Epidermal melanocyte (primary cell): ENCODE data around the gene VCPKMT.

Experiments used
- DNase-seq: peaks from one replicate; pipeline ENCODE4 v3.0.0; 2011; ENCODE audit warnings: low spot score; ENCODE audit not compliant: insufficient read length

Gene VCPKMT

GRCh38 chr14:50116181-50116956 lies at the start of gene VCPKMT:
TSS of gene VCPKMT (minus strand) at chr14:50116572. CDS start at chr14:50116552, 20 bp downstream.
- DNase-seq: peak; percentile 77

- DNase-seq: no peak
Observed at GRCh38 chr14:50156111-50156510, 39.7 kb upstream of the VCPKMT start.

DNA sequence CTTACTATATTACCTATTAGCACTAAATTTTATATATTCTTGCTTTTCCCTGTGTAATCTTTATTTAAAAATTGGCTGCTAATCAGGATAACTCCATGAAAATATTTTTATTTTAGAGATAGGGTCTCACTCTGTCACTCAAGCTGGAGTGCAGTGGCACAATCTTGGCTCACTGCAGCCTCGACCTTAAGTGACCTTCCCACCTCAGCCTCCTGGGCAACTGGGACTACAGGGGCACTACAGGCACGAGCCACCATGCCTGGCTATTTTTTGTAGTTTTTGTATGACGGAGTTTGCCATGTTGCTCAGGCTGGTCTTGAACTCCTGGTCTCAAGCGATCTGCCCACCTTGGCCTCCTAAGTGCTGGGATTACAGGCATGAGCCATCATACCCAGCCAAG lies 32.4 kb upstream of the VCPKMT start:
- DNase-seq: no peak

- no peak for DNase-seq
Observed at GRCh38 chr14:50139192-50139591, 22.8 kb upstream of the VCPKMT start.

- no peak for DNase-seq
Observed at GRCh38 chr14:50127802-50128201, 11.4 kb upstream of the VCPKMT start.

- no peak for DNase-seq
Observed at GRCh38 chr14:50123062-50123461, 6.7 kb upstream of the VCPKMT start.

GRCh38 chr14:50122291-50122690 lies 5.9 kb upstream of the VCPKMT start:
- DNase-seq: no peak

DNA sequence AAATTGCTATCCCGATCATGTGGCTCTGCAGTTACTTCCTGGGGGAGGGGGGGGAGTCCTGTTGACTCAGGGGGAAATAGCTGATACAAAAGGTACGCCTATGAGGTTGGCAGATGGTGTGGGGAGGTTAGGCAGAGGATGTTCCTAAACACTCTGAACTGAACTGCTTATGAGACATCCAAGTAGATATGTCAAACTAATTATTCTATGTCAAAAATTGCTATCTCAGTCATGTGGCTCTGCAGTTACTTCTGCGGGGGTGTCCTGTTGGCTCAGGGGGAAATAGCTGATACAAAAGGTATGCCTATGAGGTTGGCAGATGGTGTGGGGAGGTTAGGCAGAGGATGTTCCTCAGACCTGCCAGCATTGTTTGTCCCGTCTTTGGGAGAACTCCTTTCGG lies 5.1 kb upstream of the VCPKMT start:
- DNase-seq: no peak

DNA sequence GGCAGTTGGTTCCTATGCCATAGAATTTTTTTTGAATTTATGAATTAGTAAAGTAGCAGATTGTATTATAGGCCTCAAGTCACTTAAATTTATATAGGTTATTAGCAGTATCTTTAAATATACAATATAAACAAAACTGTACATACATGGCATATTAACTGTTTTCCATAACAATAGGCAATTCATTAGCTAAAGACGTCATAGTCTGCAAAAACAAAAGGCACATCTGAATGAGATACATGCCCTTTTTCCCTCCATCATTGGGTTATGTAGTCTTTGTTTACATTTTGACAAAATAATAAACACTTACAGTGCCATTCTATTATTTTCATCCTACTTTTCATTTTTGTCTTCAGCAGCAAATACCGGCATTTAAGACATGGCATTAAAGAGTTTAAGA lies 1.1 kb upstream of the VCPKMT start:
- no peak for DNase-seq

- DNase-seq: no peak
Observed at GRCh38 chr14:50116966-50117365, 594 bp upstream of the VCPKMT start.

- DNase-seq: no peak
Observed at GRCh38 chr14:50113381-50114035, 2.9 kb downstream of the VCPKMT start.

GRCh38 chr14:50110323-50111037 lies 5.9 kb downstream of the VCPKMT start:
- no peak for DNase-seq

- no peak for DNase-seq
Observed at GRCh38 chr14:50109342-50109741, 7.0 kb downstream of the VCPKMT start.

DNA sequence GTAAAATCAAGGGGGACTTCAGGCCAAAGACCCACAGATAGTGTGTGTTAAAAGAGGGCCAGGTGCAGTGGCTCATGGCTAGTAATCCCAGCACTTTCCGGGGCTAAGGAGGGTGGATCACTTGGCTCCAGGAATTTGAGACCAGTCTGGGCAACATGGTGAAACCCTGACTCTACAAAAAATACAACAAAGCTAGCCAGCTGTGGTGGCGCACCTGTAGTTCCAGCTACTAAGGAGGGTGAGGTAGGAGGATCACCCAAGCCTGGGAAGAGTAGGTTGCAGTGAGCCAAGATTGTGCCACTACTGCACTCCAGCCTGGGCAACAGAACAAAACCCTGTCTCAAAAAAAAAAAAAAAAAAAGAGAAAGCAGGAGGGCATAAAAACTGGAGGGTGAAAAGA lies 8.5 kb downstream of the VCPKMT start:
- DNase-seq: no peak

GRCh38 chr14:50106178-50106577 lies 10.2 kb downstream of the VCPKMT start:
- no peak for DNase-seq

- DNase-seq: no peak
Observed at GRCh38 chr14:50103558-50103957, 12.8 kb downstream of the VCPKMT start.

DNA sequence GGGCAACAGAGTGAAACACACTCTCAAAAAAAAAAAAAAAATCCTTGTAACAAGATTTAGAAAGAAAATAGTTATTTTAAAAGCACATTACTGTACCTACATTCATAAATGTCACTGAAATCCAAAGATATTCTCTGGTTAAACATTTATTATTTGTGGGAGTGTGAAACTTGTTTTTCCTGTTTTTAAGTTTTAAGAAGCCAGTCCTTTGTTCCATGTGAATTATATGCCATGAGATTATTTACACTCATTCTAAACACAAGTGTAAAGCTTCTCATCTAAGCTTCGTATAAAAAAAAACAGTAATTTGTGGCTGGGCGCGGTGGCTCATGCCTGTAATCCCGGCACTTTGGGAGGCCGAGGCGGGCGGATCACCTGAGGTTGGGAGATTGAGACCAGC lies 15.0 kb downstream of the VCPKMT start:
- no peak for DNase-seq

- no peak for DNase-seq
Observed at GRCh38 chr14:50100805-50101204, 15.6 kb downstream of the VCPKMT start.

DNA sequence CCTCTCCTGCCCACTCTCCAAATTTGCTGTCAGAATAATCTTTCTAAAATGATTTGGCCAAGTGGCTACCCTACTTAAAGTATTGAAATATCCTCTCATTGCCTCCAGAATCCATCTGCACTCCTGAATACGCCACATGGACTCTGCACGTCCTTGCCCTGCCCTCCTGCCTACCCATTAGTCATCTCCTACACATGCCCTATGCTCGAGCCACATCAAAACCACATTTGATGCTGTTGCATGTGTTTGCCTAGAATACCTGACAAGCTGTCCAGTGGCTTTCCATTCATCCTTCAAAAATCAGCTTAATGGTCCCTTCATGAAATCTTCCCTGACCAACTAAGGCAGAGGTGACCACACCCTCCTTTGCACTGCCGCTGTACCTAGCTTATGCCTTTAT lies 17.0 kb downstream of the VCPKMT start:
- no peak for DNase-seq

GRCh38 chr14:50095895-50096294 lies 20.5 kb downstream of the VCPKMT start:
- DNase-seq: no peak

DNA sequence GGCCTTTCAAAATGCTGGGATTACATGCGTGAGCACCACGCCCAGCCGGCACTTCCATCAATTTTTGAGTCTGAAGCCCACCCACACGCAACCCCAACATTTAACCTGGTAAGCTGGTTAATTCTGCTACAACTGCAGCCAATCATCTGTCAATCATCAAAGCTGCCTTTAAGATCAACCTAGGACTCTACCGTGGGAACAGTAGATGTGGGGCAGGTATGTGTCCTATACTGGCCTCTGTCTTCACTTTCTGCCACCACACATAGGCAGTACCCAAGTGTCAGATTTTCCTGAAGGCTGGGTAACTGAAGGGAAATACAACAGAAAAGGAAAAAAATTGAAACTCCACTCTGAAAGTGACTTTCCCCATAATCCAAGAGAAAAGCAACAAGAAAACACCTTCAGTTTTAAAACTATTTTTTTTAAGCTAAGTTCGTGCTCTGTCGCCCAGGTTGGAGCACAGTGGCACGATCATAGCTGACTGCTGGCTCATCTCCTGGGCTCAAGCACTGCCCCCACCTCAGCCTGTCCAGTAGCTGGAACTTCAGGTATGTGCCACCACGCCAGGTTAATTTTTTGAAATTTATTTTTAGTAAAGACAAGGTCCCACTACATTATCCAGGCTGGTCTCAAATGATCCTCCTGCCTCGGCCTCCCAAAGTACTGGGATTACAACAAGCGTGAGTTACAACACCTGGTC lies 22.2 kb downstream of the VCPKMT start:
- no peak for DNase-seq

DNA sequence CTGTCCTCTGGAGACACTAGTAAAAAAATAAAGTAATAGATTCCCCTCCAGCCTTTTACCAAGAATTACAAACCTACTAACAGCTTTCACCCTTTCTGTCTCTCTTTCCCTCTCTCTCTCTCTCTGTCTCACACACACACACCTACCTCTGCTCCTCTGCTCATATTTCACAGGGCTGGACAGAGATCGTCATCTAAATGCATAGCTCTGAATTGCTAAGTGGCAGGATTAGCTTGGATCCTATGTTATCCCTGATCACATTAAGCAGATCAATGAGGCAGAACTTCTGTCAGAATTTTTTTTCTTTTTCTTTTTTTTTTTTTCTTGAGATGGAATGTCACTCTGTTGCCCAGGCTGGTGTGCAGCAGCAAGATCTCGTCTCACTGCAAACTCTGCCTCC lies 22.9 kb downstream of the VCPKMT start:
- DNase-seq: no peak
